Activated T-cell treated with anti-CD3 and anti-CD28 coated beads, Interleukin-2, amount 50 U/mL, for 72 hours (primary cell): ENCODE data around the gene TGFB3. TPM values are rescaled to one million over a fixed set of nuclear protein-coding genes. Genes with fewer than 3 reads are reported as not detected.

Experiments used
- total RNA-seq, 2 donors: library from RNA; stranded (reverse); gene quantifications; one replicate each; pipeline ENCODE4 v1.2.3, GENCODE V29; 2022

Gene TGFB3
- total RNA-seq, 2 donors from 2014 or later = 5.5 to 9.3 TPM

Other genes with a start within 250 kb of the TGFB3 start
- 10 to 100 TPM; 10.4 to 12.2 TPM for gene IFT43, start 3.8 kb upstream of the TGFB3 start, total RNA-seq
- 10 to 100 TPM; 80.1 to 80.9 TPM for gene GPATCH2L, start 169.9 kb upstream of the TGFB3 start, total RNA-seq